Occipital lobe (tissue), 2 donors: ENCODE measurements around the gene RFPL4A. TPM values are rescaled to one million over a fixed set of nuclear protein-coding genes. Genes with fewer than 3 reads are reported as not detected.
"Not testable (repeated sequence)": the region's sequence is repeated elsewhere in the genome, so short reads cannot be mapped to it uniquely, and the experiment has no call there.

Source experiments
- DNase-seq: peaks from one replicate; lab custom pipeline; 2025; lab: John Stamatoyannopoulos, UW
- total RNA-seq: library from RNA; depleted of rRNA; stranded (reverse); fragments of >200 nt; gene quantifications from one replicate; pipeline ENCODE4 v1.2.3, GENCODE V29; 2014

Gene RFPL4A
- not detected for total RNA-seq

GRCh38 chr19:55758797-55759196 lies at the start of gene RFPL4A:
Gene RFPL4A, plus strand, starts transcription at chr19:55759097. Its CDS starts 2,704 bp downstream, at chr19:55761801.
- DNase-seq = not testable (repeated sequence)

GRCh38 chr19:55711719-55712118 lies 47.2 kb upstream of the RFPL4A start:
- DNase-seq = no peak

- no peak for DNase-seq
Observed at GRCh38 chr19:55712804-55713631, 45.9 kb upstream of the RFPL4A start.

DNA sequence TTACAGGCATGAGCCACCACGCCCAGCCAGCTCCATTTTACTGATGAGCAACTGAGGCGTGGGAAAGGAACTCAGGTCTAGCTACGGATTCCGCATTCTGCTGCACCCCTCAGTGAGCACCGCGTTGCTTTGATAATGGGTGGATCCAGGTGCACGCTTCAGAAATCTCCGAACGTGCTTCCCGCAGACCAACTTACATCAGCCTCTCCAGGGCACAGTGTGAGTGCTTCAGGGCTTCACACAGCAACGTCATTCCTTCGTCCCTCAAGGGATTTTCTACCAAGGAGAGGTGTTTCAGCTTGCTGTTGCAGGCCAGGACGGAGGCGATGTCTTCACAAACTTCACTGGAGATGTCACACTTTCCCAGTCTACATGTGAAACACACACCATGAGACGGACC lies 42.4 kb upstream of the RFPL4A start:
- DNase-seq = no peak

GRCh38 chr19:55717251-55717650 lies 41.6 kb upstream of the RFPL4A start:
- DNase-seq = no peak

- DNase-seq = not testable (repeated sequence)
Observed at GRCh38 chr19:55717879-55718711, 40.8 kb upstream of the RFPL4A start.

- no peak for DNase-seq
Observed at GRCh38 chr19:55720214-55720746, 38.6 kb upstream of the RFPL4A start.

GRCh38 chr19:55720801-55721200 lies 38.1 kb upstream of the RFPL4A start:
- DNase-seq = no peak

DNA sequence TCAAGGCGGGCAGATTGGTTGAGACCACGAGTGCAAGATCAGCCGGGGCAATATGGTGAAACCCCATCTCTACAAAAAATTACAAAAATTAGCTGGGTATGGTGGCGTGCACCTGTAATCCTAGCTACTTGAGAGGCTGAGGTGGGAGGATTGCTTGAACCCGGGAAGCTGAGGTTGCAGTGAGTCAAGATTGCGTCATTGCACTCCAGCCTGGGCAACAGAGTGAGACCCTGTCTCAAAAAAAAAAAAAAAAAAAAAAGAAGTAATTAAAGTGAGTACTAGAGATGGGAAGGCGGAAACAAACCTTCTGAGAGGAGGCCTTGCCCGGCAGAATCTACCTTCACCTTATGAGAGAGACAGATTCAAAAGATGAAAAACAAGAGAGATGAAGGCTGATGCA lies 35.4 kb upstream of the RFPL4A start:
- DNase-seq = no peak

- not testable (repeated sequence) for DNase-seq
Observed at GRCh38 chr19:55730378-55730777, 28.5 kb upstream of the RFPL4A start.

- no peak for DNase-seq
Observed at GRCh38 chr19:55738302-55738701, 20.6 kb upstream of the RFPL4A start, which contains the start of gene NLRP9. Gene NLRP9, minus strand, starts transcription at chr19:55738402. Its CDS starts 28 bp downstream, at chr19:55738374.

- no peak for DNase-seq
Observed at GRCh38 chr19:55750715-55751114, 8.2 kb upstream of the RFPL4A start.

GRCh38 chr19:55753401-55753800 lies 5.5 kb upstream of the RFPL4A start:
- no peak for DNase-seq

GRCh38 chr19:55756808-55757207 lies 2.1 kb upstream of the RFPL4A start:
- not testable (repeated sequence) for DNase-seq

- no peak for DNase-seq
Observed at GRCh38 chr19:55766466-55766865, 7.6 kb downstream of the RFPL4A start.

DNA sequence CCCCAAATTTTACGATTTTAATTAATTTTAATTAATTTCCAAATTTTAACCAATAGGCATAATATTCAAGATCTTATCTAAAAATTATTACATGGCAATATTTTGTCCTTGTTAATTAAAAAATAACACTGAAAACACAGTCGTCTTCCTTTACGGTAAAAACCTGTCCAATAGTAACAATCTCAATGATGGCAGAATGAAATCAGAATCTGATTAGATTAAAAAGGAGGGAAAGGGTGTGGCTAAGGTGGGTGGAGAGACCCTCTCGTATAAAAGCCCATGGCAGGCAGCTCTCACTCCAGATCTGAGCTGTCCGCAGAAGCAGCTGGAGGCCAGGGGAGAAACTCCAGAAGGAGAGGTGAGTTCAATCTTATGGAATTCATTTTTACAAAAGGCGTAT lies 9.9 kb downstream of the RFPL4A start, which contains the start of gene RFPL4AL1:
Gene RFPL4AL1 (plus strand): TSS at position 301 of the 400 bp plus-strand sequence. CDS start 2,687 bp downstream, outside the sequence.
- not testable (repeated sequence) for DNase-seq

GRCh38 chr19:55769632-55770031 lies 10.7 kb downstream of the RFPL4A start:
- DNase-seq = not testable (repeated sequence)

GRCh38 chr19:55777528-55777927 lies 18.6 kb downstream of the RFPL4A start:
- DNase-seq = no peak

GRCh38 chr19:55778331-55778730 lies 19.4 kb downstream of the RFPL4A start:
- DNase-seq = no peak

GRCh38 chr19:55781112-55781511 lies 22.2 kb downstream of the RFPL4A start:
- no peak for DNase-seq

- DNase-seq = no peak
Observed at GRCh38 chr19:55795021-55795420, 36.1 kb downstream of the RFPL4A start.

DNA sequence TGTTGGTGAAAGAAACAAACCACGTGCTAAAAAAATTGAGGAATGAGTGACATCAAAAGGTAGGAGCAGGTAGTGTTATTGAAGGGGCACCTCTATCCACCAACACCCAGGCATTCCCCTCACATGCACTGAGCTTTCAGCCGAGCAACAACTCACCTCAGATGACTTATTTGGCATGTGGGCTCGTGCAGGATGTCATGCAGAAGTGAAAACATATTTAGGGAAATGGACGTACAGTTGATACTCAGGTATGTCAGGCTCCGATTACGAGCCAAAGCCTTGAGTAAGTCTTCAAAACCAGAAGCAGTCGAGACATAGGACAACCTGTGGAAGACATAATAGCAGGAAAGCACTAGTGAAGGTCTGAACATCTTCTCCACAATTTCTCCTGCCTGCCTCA lies 42.5 kb downstream of the RFPL4A start:
- no peak for DNase-seq
